ENCODE measurements around the gene SPATA45. TPM values are rescaled to one million over a fixed set of nuclear protein-coding genes. Genes with fewer than 3 reads are reported as not detected.

The SPATA45 gene
- total and polyA plus RNA-seq, 2 donors (not counting 1 experiment from before 2014, with no cell fraction given), result 0.64 TPM; not detected in 1

GRCh38 chr1:212878418-212878817 lies 31.0 kb upstream of the SPATA45 start:
- DNase-seq (no peak), ATAC-seq (ENCODE audit: low read depth) (no peak)
- H3K4me1 ChIP-seq (ENCODE audit: control insufficient read depth in 2 of 2, insufficient read depth in 2 of 2, low read length in 2 of 2), result no peaks in the 10 kb centered on the region
- no peaks in the 10 kb centered on the region for H4K20me1 ChIP-seq (ENCODE audit: control insufficient read depth, insufficient read depth, low read length, poor library complexity, severe bottlenecking)
- ChIA-PET POLR2A (no interaction called here), CTCF (no interaction called here)
- no peaks in the 10 kb centered on the region for H3K27me3 ChIP-seq (replicated peaks in 1 of 4; ENCODE audit: control extremely low read depth in 1 of 4, control insufficient read depth in 3 of 4, insufficient read depth in 4 of 4, low read length in 3 of 4)
- WGBS (ENCODE audit: insufficient coverage), result 100% methylated on average over 3 of the region's 6 CpGs
- H3K4me3 ChIP-seq (ENCODE audit: control extremely low read depth in 1 of 5, extremely low read depth in 1 of 5, insufficient read depth in 1 of 5, low read depth in 2 of 5, low read length in 4 of 5), result no peak overlapping the region
- no peak overlapping the region for H3K4me2 ChIP-seq (replicated peaks; ENCODE audit: low read depth, low read length, poor library complexity, severe bottlenecking)
- peaks cover 2% of the 10 kb centered on the region for H3K4me1 Mint-ChIP-seq
- intact Hi-C loops (cut with micrococcal nuclease), result no loop called here
- no peaks in the 10 kb centered on the region for H3K79me2 ChIP-seq (ENCODE audit: control insufficient read depth, insufficient read depth, low read length)
- H3K36me3 ChIP-seq (replicated peaks in 1 of 2; ENCODE audit: control extremely low read depth in 1 of 2, control insufficient read depth in 1 of 2, extremely low read depth in 1 of 2, insufficient read depth in 2 of 2, low read length in 1 of 2), result peaks cover 9 to 28% of the 10 kb centered on the region in 2 experiments
- H3K4me3 Mint-ChIP-seq, result no peak overlapping the region
- H3K27ac ChIP-seq (ENCODE audit: low read length in 2 of 2), result no peak overlapping the region
- H2AFZ ChIP-seq (ENCODE audit: insufficient read depth, low read depth, low read length, poor library complexity, severe bottlenecking), result no peak overlapping the region
- H3K9me3 Mint-ChIP-seq (ENCODE audit: insufficient read depth), result no peaks in the 10 kb centered on the region
- no peaks in the 10 kb centered on the region for H3K9me3 ChIP-seq (ENCODE audit: control extremely low read depth in 1 of 3, control insufficient read depth in 2 of 3, insufficient read depth in 1 of 3, low read length in 2 of 3)
- no peak overlapping the region for H3K9ac ChIP-seq (ENCODE audit: low read length)
- TF ChIP-seq CTCF (IDR thresholded peaks at IDR 0.05) (no peak), EZH2 (IDR thresholded peaks at IDR 0.05; ENCODE audit: borderline replicate concordance, insufficient read depth, low read depth, low read length, poor library complexity, severe bottlenecking) (no peak)
- no peaks in the 10 kb centered on the region for H3K27me3 Mint-ChIP-seq
- no peak overlapping the region for H3K27ac Mint-ChIP-seq

DNA sequence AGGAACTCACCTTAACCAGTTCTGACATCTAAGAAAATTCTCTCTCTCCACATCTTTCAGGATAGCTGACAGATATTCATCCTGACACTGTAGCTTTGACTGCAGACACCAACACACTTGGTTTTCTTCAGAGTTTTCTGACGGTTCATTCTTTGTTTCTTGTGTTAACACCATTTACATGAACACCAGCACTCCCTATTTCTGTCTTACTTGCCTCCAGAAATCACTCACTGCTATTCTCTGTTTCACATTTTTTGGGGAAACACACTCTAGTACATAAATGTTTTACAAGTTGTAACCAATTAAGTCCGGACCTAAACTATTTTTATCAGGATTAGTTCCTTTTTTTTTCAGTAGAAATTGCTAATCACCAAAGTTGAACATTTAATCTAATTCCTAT lies 26.1 kb upstream of the SPATA45 start:
- no peak for TF ChIP-seq EZH2 (IDR thresholded peaks at IDR 0.05; ENCODE audit: borderline replicate concordance, insufficient read depth, low read depth, low read length, poor library complexity, severe bottlenecking)
- intact Hi-C loops (cut with micrococcal nuclease), result no loop called here
- no peak overlapping the region for H3K4me3 Mint-ChIP-seq
- no peaks in the 10 kb centered on the region for H3K9me3 Mint-ChIP-seq (ENCODE audit: insufficient read depth)
- H3K27me3 Mint-ChIP-seq, result no peaks in the 10 kb centered on the region
- no peak overlapping the region for H3K27ac ChIP-seq (ENCODE audit: low read length in 2 of 2)
- H3K4me1 Mint-ChIP-seq, result peaks cover 3% of the 10 kb centered on the region
- H2AFZ ChIP-seq (ENCODE audit: insufficient read depth, low read depth, low read length, poor library complexity, severe bottlenecking), result no peak overlapping the region
- H3K36me3 ChIP-seq (replicated peaks in 1 of 2; ENCODE audit: control extremely low read depth in 1 of 2, control insufficient read depth in 1 of 2, extremely low read depth in 1 of 2, insufficient read depth in 2 of 2, low read length in 1 of 2), result peaks cover 7 to 26% of the 10 kb centered on the region in 2 experiments
- no peak for ATAC-seq (ENCODE audit: low read depth)
- POLR2A ChIA-PET, result no interaction called here
- no peak overlapping the region for H3K4me2 ChIP-seq (replicated peaks; ENCODE audit: low read depth, low read length, poor library complexity, severe bottlenecking)
- no peak overlapping the region for H3K27ac Mint-ChIP-seq
- WGBS (ENCODE audit: insufficient coverage), result 60% methylated on average over 1 of the region's 2 CpGs
- CTCF ChIA-PET, result no interaction called here
- H3K27me3 ChIP-seq (replicated peaks in 1 of 4; ENCODE audit: control extremely low read depth in 1 of 4, control insufficient read depth in 3 of 4, insufficient read depth in 4 of 4, low read length in 3 of 4), result no peaks in the 10 kb centered on the region
- no peak overlapping the region for H3K4me3 ChIP-seq (ENCODE audit: control extremely low read depth in 1 of 5, extremely low read depth in 1 of 5, insufficient read depth in 1 of 5, low read depth in 2 of 5, low read length in 4 of 5)
- no peaks in the 10 kb centered on the region for H3K4me1 ChIP-seq (ENCODE audit: control insufficient read depth in 2 of 2, insufficient read depth in 2 of 2, low read length in 2 of 2)
- no peaks in the 10 kb centered on the region for H4K20me1 ChIP-seq (ENCODE audit: control insufficient read depth, insufficient read depth, low read length, poor library complexity, severe bottlenecking)
- no peak for DNase-seq
- no peaks in the 10 kb centered on the region for H3K79me2 ChIP-seq (ENCODE audit: control insufficient read depth, insufficient read depth, low read length)
- H3K9me3 ChIP-seq (ENCODE audit: control extremely low read depth in 1 of 3, control insufficient read depth in 2 of 3, insufficient read depth in 1 of 3, low read length in 2 of 3), result no peaks in the 10 kb centered on the region
- H3K9ac ChIP-seq (ENCODE audit: low read length), result no peak overlapping the region
